Measurements from ENCODE around the gene CHCHD6.

- TF ChIP-seq POLR2A (IDR thresholded peaks at IDR 0.05; ENCODE audit: low read depth, low read length) (no peak), POLR2AphosphoS5 (IDR thresholded peaks at IDR 0.05; ENCODE audit: low read depth, low read length) (no peak), TAF1 (IDR thresholded peaks at IDR 0.05; ENCODE audit: borderline replicate concordance, low read depth, low read length) (no peak)
Measured at GRCh38 chr3:126939338-126939718, 235.3 kb downstream of the CHCHD6 start.

All from GM12892 (cell line).